BJ (cell line): ENCODE data around the gene KRT81. TPM values are rescaled to one million over a fixed set of nuclear protein-coding genes. Genes with fewer than 3 reads are reported as not detected.
"Not testable (repeated sequence)": the region's sequence is repeated elsewhere in the genome, so short reads cannot be mapped to it uniquely, and the experiment has no call there.

Experiments
- CTCF ChIA-PET: fragments of 350-600 bp; formaldehyde crosslinking; extraction: SDS; loops from one replicate; lab custom pipeline; 2021; ENCODE audit warnings: antibody characterized with exemption, inconsistent platforms; lab: Yijun Ruan, JAX
- POLR2A ChIA-PET: fragments of 300-600 bp; sonication (Branson Sonifier 250); formaldehyde crosslinking; extraction: SDS; loops from one replicate; lab custom pipeline; 2021; ENCODE audit warnings: antibody characterized with exemption; lab: Charles Lee
- DNase-seq: peaks from one replicate; pipeline ENCODE4 v3.0.0-alpha.2; 2011; ENCODE audit warnings: low read depth
- H3K27me3 ChIP-seq: 2 replicates; pipeline ENCODE4 v1.6.0; 2011; ENCODE audit warnings: low read length; ENCODE audit not compliant: control insufficient read depth, insufficient read depth
- H3K36me3 ChIP-seq: 2 replicates; pipeline ENCODE4 v1.5.1; 2011; ENCODE audit warnings: low read length; ENCODE audit not compliant: control insufficient read depth, insufficient read depth
- H3K4me3 ChIP-seq: 2 replicates; pipeline ENCODE4 v1.5.1; 2011; ENCODE audit warnings: low read depth, mild to moderate bottlenecking, control low read depth, low read length
- polyA plus RNA-seq: library from polyadenylated mRNA; depleted of rRNA; stranded (reverse); fragments of >200 nt; gene quantifications from 2 replicates; pipeline ENCODE4 v1.2.3, GENCODE V29; 2011
- TF ChIP-seq, protein P1 (sequence below): IDR thresholded peaks from 2 replicates; pipeline ENCODE4 v1.5.1; 2011; ENCODE audit warnings: low read depth, mild to moderate bottlenecking, control low read depth, inconsistent platforms, low read length, moderate library complexity; ENCODE audit not compliant: insufficient read depth

KRT81 gene
- polyA plus RNA-seq, 1 experiment: 24.7 TPM

DNA sequence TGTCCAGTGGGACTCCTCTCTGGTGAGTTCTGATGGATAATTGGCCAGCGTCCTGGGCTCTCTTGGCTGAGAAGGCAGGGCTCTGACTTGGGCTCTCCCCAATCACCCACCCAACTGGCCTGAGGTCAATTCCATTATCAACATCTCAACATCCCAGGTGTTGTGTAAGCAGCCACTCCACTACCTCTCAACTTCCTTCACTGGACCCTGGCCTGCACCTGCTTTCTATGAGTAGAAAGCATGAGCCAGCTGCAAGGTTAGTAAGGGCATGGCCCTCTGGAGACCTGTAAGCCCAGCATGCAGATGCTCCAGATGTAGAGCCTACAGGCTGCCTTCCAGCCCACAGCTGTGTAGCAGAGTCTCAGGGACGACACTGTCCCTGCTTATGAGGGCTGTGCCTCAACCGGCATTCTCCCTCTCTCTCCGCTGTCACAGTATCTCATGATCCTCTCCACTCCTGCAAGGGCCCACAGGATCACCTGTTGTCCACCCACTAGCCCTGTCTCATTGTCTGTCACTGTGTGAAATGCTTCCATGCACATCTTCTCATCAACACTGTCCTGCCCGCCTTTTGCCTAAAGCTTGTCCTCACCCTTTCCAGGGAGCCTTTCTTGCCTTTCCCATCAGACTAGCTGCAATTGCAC, 5.4 kb upstream of the KRT81 start:
- DNase-seq: no peak
- Histone ChIP-seq H3K36me3 (no peaks in the 10 kb centered on the region), H3K27me3 (peaks cover 1% of the 10 kb centered on the region; the same call in 1 of the 2 replicates), H3K4me3 (no peak overlapping the region)
- ChIA-PET POLR2A (no interaction called here), CTCF (interaction anchor here (1.3 to 2.2 kb wide), 2 partner anchors 12 to 18 kb away, joined by 3 to 7 read pairs; no protein-coding TSS in a partner anchor)
- TF ChIP-seq, protein P1, sequence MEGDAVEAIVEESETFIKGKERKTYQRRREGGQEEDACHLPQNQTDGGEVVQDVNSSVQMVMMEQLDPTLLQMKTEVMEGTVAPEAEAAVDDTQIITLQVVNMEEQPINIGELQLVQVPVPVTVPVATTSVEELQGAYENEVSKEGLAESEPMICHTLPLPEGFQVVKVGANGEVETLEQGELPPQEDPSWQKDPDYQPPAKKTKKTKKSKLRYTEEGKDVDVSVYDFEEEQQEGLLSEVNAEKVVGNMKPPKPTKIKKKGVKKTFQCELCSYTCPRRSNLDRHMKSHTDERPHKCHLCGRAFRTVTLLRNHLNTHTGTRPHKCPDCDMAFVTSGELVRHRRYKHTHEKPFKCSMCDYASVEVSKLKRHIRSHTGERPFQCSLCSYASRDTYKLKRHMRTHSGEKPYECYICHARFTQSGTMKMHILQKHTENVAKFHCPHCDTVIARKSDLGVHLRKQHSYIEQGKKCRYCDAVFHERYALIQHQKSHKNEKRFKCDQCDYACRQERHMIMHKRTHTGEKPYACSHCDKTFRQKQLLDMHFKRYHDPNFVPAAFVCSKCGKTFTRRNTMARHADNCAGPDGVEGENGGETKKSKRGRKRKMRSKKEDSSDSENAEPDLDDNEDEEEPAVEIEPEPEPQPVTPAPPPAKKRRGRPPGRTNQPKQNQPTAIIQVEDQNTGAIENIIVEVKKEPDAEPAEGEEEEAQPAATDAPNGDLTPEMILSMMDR: no peak

DNA sequence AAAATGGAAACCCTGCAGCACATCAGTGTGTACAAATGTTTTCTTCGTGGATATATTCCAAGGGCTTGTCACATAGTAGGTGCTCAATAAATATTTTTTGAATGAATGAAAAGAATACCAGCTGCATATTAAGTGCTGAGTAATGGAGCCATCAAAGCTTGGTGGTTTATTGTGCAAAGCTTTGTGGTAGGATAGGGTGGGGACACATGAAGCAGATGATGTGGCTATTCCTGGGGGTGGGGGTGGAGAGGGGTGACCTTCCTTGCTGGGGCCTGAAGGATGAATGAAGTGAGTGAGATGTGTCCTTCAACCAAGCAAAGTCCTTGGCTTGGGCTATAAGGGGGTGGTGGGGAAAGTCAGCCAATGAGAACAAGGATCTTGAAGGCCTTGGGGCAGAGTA, 4.3 kb upstream of the KRT81 start:
- TF ChIP-seq, protein P1: no peak
- H3K27me3 ChIP-seq: peaks cover 1% of the 10 kb centered on the region; the same call in 1 of the 2 replicates
- no peaks in the 10 kb centered on the region for H3K36me3 ChIP-seq
- ChIA-PET CTCF (interaction anchor here (0.5 to 2.9 kb wide), 10 partner anchors 9 to 589 kb away, joined by 3 to 16 read pairs (median 4); no protein-coding TSS in a partner anchor), POLR2A (no interaction called here)
- no peak overlapping the region for H3K4me3 ChIP-seq
- no peak for DNase-seq

DNA sequence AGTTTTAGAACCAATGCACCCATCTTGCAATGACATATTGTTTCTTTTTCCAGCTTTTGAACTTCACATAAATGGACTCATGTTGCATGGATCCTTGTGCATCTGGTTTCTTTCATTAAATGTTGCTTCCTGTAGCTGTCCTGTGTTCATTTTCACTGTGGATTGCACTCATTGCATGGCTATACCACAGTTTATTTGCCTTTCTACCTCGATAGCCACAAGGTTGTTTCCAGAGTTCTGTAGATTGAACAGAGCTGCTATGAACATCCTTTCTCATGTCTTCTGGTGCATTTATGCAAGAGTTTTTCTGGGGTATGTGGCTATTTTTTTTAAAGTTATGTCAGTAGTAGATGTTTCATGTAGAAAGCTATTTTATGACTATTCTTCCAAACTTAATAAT, 3.5 kb upstream of the KRT81 start:
- TF ChIP-seq, protein P1: no peak
- Histone ChIP-seq H3K4me3 (no peak overlapping the region), H3K36me3 (no peaks in the 10 kb centered on the region), H3K27me3 (peaks cover 1% of the 10 kb centered on the region; the same call in 1 of the 2 replicates)
- CTCF ChIA-PET: interaction anchor here (0.8 to 2.9 kb wide), 8 partner anchors 10 to 590 kb away, joined by 3 to 16 read pairs (median 4); no protein-coding TSS in a partner anchor
- DNase-seq: no peak
- POLR2A ChIA-PET: no interaction called here

DNA sequence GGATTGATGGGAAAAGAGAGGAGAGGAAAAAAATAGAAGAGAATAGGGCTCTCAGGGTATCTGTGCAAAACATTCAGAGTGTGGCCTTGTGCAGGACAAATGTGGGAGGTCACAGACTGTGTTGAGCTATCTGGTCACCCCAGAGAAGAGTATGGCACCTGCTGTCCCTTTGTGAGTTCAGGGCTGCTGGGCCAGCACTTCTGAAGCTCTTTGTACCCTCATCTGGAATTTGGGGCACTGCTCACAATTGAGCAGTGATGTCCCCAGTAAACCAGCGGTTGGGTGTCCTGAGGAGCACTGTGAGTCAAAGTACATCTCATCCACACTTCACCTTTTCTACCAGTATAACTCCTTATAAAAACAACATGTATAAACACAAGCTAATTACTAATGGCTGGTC, 2.6 kb upstream of the KRT81 start:
- DNase-seq: no peak
- ChIA-PET POLR2A (no interaction called here), CTCF (interaction anchor here (2.9 kb wide), 1 partner anchor 33 kb away, joined by 16 read pairs; no protein-coding TSS in a partner anchor)
- TF ChIP-seq, protein P1: no peak
- Histone ChIP-seq H3K27me3 (peaks cover 1% of the 10 kb centered on the region; the same call in 1 of the 2 replicates), H3K4me3 (no peak overlapping the region), H3K36me3 (no peaks in the 10 kb centered on the region)

DNA sequence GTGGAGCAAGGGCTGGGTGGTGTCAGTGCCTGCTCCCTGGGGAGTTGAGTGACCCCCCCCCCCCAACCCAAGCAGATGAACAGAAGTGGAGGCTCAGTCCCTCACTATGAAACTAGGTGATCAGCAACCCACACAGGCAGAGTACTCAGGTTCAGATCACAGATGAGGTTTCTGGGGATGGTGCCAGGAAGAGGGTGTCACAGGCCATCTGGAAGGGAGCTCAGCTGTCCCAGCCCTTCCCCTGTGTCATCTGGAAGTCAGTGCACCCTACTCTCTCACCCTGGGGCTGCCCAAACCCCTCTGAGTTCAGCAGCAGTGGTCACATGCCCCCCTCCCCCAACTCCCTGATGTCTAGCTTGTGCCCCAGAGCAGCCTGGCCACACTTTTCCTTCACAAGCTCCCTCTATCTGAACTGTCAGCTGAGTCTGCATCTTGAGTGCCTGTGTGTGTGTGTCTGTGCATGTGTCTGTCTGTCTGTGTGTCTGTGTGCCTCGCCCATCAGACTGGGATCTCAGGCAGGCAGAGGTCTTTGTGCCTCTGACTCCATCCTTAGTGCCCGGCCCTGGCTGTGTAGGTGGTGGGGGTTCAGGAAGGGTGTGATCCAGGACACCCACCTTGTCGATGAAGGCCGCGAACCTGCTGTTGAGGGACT, 725 bp downstream of the KRT81 start:
- H3K36me3 ChIP-seq, POLR2A ChIA-PET, DNase-seq, H3K27me3 ChIP-seq, H3K4me3 ChIP-seq, CTCF ChIA-PET: not testable (repeated sequence)

DNA sequence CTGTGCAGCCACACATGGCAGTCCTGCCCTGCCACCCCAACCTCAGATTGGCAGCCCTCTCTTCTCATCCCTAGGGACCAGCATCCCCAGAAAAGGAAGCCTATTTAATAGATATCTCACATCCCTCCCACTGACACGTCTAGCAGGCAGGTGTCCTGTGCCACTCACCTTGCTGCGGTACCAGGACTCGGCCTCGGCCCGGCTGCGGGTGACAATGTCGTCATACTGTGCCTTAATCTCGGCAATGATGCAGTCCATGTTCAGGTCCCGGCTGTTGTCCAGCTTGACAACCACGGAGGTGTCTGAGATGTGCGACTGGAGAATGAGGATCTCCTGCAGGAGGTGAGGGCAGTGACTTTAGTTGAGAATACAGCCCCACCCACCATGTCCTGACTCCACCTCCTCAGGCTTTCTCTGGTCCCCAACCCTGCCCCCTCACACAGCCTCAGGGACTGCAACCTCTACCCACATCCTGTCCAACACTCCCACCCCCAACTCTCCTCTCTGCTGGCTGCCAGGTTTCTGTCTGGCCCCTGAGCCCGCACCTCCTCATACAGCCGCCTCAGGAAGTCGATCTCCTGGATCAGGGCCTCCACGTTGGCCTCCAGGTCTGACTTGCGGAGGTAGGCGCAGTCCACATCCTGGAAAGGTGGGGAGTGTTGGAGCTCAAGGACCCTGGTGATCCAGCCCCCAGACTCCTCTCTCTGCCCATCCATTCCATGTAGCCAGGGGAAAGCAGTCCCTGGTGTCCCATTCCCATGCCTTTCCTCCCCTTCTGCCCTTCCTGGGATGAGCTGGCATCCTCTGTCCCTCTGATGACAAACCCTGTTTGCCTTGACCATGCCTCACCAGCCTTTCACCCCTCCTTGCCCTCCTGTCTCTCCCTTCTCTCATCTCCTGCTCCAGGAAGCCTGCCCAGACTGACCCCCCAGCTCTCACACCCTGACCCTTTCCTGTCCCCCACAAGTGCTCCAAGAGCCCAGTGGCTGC, 3.2 kb downstream of the KRT81 start:
- DNase-seq, CTCF ChIA-PET, POLR2A ChIA-PET, H3K27me3 ChIP-seq, H3K4me3 ChIP-seq, H3K36me3 ChIP-seq: not testable (repeated sequence)
